IPS DF 6.9 (cell line): ENCODE data around the gene ZNF592.

ENCODE experiments used
- DNase-seq: peaks from one replicate; pipeline ENCODE4 v3.0.0-alpha.2; 2013; ENCODE audit warnings: low read depth, low spot score
- H3K27ac ChIP-seq: one replicate; pipeline ENCODE4 v1.5.1; 2013; ENCODE audit warnings: low read length, control low read depth
- H3K27me3 ChIP-seq: 2 replicates; pipeline ENCODE4 v1.6.1; 2013; ENCODE audit warnings: mild to moderate bottlenecking, low read length; ENCODE audit not compliant: control insufficient read depth, insufficient read depth
- H3K36me3 ChIP-seq: 2 replicates; pipeline ENCODE4 v1.6.1; 2013; ENCODE audit warnings: low read length; ENCODE audit not compliant: control insufficient read depth, insufficient read depth
- H3K4me1 ChIP-seq: 2 replicates; pipeline ENCODE4 v1.6.1; 2013; ENCODE audit warnings: low read length; ENCODE audit not compliant: control insufficient read depth, insufficient read depth
- H3K4me3 ChIP-seq: 2 replicates; pipeline ENCODE4 v1.5.1; 2013; ENCODE audit warnings: mild to moderate bottlenecking, low read length
- H3K9me3 ChIP-seq: 2 replicates; pipeline ENCODE4 v1.6.1; 2013; ENCODE audit warnings: low read length, inconsistent platforms; ENCODE audit not compliant: control insufficient read depth, insufficient read depth
- WGBS: extraction: QIAGEN DNeasy Blood & Tissue Kit; methylation state at CpG from one replicate; pipeline ENCODE4 v1.1.7; 2013; ENCODE audit warnings: mixed read lengths, missing lambda C conversion rate; ENCODE audit not compliant: insufficient read length, insufficient coverage; 5-methylcytosine and 5-hydroxymethylcytosine counted together

The ZNF592 gene

GRCh38 chr15:84855136-84855535 lies 106.7 kb downstream of the ZNF592 start:
- Histone ChIP-seq H3K4me1 (no peaks in the 10 kb centered on the region), H3K4me3 (no peak overlapping the region), H3K36me3 (peaks cover 18% of the 10 kb centered on the region), H3K27me3 (no peaks in the 10 kb centered on the region), H3K9me3 (no peaks in the 10 kb centered on the region), H3K27ac (no peak overlapping the region)
- WGBS: no CpG with 5 or more reads among the region's 9 CpGs
- DNase-seq: no peak

GRCh38 chr15:84855765-84856164 lies 107.4 kb downstream of the ZNF592 start:
- peaks cover 18% of the 10 kb centered on the region for H3K36me3 ChIP-seq
- H3K4me1 ChIP-seq: no peaks in the 10 kb centered on the region
- H3K4me3 ChIP-seq: no peak overlapping the region
- no peak for DNase-seq
- no peaks in the 10 kb centered on the region for H3K27me3 ChIP-seq
- H3K9me3 ChIP-seq: no peaks in the 10 kb centered on the region
- H3K27ac ChIP-seq: no peak overlapping the region
